ENCODE results near the gene CENPL.
A peak's percentile ranks its signal among the peaks of the same experiment; 100 is the strongest.
"Not testable (repeated sequence)": the region's sequence is repeated elsewhere in the genome, so short reads cannot be mapped to it uniquely, and the experiment has no call there.

The CENPL gene

GRCh38 chr1:173860065-173860464, 35.4 kb upstream of the CENPL start:
- no peak for DNase-seq (ENCODE audit: low read depth, low spot score)

DNA sequence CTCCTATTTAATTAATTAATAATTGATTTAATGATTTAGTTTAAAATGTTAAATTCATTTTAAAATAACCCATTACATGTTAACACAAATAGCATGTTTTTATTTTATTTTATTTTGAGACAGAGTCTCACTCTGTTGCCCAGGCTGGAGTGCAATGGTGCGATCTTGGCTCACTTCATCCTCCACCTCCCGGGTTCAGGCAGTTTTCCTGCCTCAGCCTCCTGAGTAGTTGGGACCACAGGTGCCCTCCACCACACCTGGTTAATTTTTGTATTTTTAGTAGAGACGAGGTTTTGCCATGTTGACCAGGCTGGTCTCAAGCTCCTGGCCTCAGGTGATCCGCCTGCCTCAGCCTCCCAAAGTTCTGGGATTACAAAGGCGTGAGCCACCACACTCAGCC, 34.9 kb upstream of the CENPL start:
- not testable (repeated sequence) for H3K27ac ChIP-seq; DNase-seq (ENCODE audit: low read depth, low spot score)

More at GRCh38 chr1:173860065-173860464, 35.4 kb upstream of the CENPL start:
- peak overlapping the region; percentile 95 for H3K27ac ChIP-seq

DNA sequence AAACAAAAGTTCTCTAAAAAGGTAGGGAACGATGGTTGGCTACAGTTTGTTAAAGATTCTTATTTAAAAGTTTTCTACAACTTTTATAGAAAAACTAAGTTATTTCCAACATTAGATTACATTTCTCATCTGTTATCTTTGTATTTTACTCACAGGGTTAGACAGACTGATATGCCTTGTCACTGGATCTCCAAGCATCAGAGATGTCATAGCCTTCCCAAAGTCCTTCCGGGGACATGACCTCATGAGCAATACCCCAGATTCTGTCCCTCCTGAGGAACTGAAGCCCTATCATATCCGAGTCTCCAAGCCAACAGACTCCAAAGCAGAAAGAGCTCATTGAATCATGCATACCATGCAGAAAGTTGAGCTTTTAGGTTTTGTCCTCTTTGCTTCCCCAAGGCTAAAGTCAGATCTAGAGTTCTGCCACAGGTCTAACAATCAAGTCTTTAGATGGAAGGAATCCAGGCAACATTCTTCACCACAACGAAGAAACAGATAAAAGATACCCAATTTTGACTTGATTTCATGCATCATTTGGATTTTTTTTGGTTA, 32.8 kb upstream of the CENPL start:
- DNase-seq (ENCODE audit: low read depth, low spot score): no peak
- no peak overlapping the region for H3K27ac ChIP-seq

GRCh38 chr1:173856903-173857302, 32.2 kb upstream of the CENPL start:
- no peak overlapping the region for H3K27ac ChIP-seq
- no peak for DNase-seq (ENCODE audit: low read depth, low spot score)

DNA sequence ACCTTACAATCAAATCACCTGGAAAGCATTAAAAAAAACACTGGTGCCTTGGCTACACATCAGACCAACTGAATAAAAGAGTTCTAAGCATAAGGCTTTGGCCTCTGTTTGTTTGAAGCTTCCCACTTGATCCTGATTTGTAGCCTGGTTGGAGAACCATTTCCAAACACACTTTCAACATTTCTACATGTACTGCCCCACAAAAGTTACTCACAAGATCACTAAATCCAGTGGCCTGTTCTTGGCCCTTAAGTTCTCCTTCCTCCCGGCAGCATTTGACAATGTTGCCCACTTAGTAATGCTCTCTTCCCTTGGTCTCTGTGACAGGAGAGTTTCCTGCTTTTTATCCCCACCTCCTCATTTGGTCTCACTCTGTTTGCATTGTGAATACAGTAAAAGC, 31.3 kb upstream of the CENPL start:
- DNase-seq (ENCODE audit: low read depth, low spot score): no peak
- H3K27ac ChIP-seq: no peak overlapping the region

DNA sequence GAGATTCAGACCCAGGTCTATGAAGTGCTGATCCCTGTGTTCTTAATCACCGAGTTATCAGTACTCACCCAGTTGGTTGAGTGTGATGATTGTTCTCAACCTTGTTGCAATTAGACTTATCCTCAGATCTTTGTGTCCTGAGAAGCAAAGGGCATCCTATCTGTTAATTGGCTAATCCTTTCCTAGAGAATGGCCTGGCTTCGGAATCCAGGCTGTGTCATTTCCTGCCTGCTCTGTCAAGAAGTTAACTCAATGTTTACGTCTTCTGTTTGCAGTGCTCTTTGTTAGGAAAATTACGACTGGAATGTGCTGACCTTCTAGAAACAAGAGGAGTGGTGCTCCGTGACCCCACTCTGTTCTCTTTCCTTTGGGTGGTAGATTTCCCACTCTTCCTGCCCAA, 28.4 kb upstream of the CENPL start:
- no peak for DNase-seq (ENCODE audit: low read depth, low spot score)
- peak overlapping the region; percentile 63 for H3K27ac ChIP-seq

DNA sequence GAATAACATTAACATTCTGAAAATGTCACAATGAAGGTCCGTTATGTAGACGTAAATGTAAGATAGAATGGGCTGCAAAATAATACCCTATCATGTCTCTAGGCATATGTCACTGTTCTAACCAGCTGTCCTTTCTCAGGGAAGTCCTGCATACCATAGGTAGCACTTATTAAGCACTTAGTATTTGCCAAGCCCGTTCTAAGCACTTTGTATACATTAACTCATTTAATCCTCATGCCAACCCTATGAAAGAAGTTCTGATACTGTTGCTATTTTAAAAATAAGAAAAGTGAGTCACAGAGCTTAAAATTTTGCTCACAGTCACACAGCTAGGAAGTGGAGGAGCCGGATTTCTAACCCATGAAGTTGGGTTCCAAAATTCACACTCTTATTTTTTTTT, 27.4 kb upstream of the CENPL start:
- no peak for DNase-seq (ENCODE audit: low read depth, low spot score)
- H3K27ac ChIP-seq: peak overlapping the region; percentile 63

GRCh38 chr1:173832748-173833147, 8.1 kb upstream of the CENPL start:
- H3K27ac ChIP-seq: no peak overlapping the region

GRCh38 chr1:173827611-173828010, 2.9 kb upstream of the CENPL start:
- no peak for DNase-seq (ENCODE audit: low read depth, low spot score)
- no peak overlapping the region for H3K27ac ChIP-seq

More at GRCh38 chr1:173832748-173833147, 8.1 kb upstream of the CENPL start:
- no peak for DNase-seq (ENCODE audit: low read depth, low spot score)

DNA sequence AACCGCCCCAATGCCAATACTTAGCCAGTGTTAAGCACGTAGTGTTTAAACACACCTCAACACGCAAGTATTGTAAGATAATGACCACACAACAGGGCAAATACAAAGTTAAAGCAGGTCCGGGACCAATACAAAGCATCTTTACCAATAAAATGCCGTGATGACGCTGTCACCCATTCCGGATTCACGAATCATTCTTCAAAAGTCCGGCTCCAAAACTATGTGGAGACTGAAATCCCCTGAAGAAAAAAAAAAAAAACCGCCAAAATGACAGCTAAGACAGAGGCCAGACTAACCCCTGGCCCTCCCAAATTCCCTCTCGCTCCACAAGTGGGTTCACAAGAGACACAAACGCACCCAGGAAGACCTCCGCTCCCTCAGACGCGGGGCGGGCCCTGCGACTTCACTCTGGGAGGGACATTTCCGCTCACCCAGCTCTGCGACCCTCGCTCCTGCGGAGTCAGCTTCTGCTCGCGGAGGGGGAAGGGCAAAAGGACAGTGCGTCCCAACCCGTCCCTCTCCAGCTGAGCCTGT, 835 bp downstream of the CENPL start:
- H3K27ac ChIP-seq: peak overlapping the region; percentile 91
- no peak for DNase-seq (ENCODE audit: low read depth, low spot score)

- H3K27ac ChIP-seq: no peak overlapping the region
These were observed 3.0 kb downstream of the CENPL start for GRCh38 chr1:173821680-173822079.

DNA sequence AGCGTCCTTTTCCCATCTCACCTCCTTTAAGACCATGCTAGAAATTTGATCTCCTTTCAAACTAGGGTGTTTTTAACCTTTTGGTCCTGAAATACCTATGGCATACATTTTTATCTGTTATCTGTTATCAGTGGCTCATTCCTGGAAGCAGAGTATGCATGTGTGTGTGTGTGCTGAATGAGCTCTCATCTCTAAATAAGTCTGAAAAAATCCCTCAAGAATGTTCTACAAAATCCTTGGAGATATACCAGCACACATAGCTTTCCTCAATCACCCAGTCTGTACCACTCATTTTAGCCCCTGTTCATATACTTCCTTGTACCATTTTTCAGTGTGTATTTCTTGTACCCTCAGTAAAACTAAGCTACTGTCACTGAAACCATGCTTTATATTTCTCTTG, 6.2 kb downstream of the CENPL start:
- H3K27ac ChIP-seq: no peak overlapping the region
- DNase-seq (ENCODE audit: low read depth, low spot score): no peak

More at GRCh38 chr1:173821680-173822079, 3.0 kb downstream of the CENPL start:
- DNase-seq (ENCODE audit: low read depth, low spot score): no peak

- not testable (repeated sequence) for H3K27ac ChIP-seq; DNase-seq (ENCODE audit: low read depth, low spot score)
These were observed 11.0 kb downstream of the CENPL start for GRCh38 chr1:173813654-173814053.

- H3K27ac ChIP-seq: no peak overlapping the region
- DNase-seq (ENCODE audit: low read depth, low spot score): no peak
These were observed 21.7 kb downstream of the CENPL start for GRCh38 chr1:173802961-173803360.

- not testable (repeated sequence) for H3K27ac ChIP-seq; DNase-seq (ENCODE audit: low read depth, low spot score)
These were observed 24.7 kb downstream of the CENPL start for GRCh38 chr1:173799995-173800394.

DNA sequence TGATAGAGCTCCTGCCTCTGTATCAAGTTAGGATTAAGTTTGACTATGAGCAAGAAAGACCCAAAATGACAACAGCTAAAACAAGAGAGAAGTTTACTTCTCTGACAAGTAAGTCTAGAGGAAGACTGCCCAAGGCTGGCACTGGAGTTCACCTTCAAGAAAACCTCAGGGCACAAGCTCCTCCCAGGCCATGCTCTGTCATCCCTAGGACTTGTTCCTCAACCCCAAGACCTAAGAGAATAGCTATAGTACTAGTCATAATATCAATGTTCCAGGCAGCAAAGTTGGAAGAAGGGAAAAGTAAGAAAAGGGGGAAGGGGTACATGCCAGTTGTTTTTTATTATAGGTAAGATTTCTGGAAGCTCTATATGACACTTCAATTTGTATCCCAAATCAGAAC, 26.6 kb downstream of the CENPL start:
- H3K27ac ChIP-seq: peak overlapping the region; percentile 41

GRCh38 chr1:173789841-173790240, 34.8 kb downstream of the CENPL start:
- no peak for DNase-seq (ENCODE audit: low read depth, low spot score)

More for the DNA sequence above, 26.6 kb downstream of the CENPL start:
- DNase-seq (ENCODE audit: low read depth, low spot score): peak; percentile 5

DNA sequence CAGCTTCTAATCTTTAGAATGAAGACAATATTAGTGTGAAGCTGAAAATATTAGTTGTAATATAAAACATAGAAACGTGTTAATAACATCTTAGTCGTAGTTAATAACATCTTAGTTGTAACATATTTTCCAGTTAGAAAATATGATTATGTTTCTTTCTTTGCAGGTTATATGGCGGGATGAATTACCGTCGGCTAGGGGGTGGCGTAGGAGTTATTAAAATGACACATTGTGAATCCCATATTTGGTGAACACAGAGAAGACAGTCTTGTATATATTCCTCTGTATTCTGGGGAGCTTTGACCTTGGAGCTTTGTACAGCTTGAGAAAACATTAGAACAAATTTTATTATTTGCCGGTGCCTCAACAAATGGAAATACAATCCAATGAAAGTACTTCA, 39.7 kb downstream of the CENPL start:
- DNase-seq (ENCODE audit: low read depth, low spot score): no peak
- no peak overlapping the region for H3K27ac ChIP-seq

More at GRCh38 chr1:173789841-173790240, 34.8 kb downstream of the CENPL start:
- H3K27ac ChIP-seq: no peak overlapping the region

DNA sequence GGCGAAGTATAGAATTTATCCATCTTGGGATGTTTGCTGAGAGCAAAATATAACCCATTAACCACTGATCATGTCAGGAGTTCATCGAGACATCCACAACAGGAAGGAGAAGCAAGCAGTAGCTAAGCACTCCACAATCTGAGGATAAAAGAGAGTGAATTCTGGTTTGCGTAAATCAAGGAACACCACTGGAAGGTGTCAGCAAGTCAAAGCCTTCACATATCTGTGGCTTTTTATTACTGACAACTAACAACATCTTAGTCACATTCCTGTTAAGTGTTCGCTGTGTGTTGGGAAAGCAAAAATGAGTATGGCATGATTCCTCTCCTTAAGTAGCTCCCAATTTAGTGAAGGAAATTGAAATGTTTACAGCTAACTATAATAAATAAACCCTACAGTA, 44.7 kb downstream of the CENPL start:
- DNase-seq (ENCODE audit: low read depth, low spot score): no peak
- no peak overlapping the region for H3K27ac ChIP-seq

GRCh38 chr1:173775578-173776226, 49.0 kb downstream of the CENPL start:
- no peak overlapping the region for H3K27ac ChIP-seq

GRCh38 chr1:173771560-173771959, 53.1 kb downstream of the CENPL start:
- no peak overlapping the region for H3K27ac ChIP-seq
- DNase-seq (ENCODE audit: low read depth, low spot score): no peak

More at GRCh38 chr1:173775578-173776226, 49.0 kb downstream of the CENPL start:
- no peak for DNase-seq (ENCODE audit: low read depth, low spot score)

GRCh38 chr1:173770330-173770729, 54.4 kb downstream of the CENPL start:
- H3K27ac ChIP-seq; DNase-seq (ENCODE audit: low read depth, low spot score): not testable (repeated sequence)
